ENCODE measurements around the gene ABTB1.

DNA sequence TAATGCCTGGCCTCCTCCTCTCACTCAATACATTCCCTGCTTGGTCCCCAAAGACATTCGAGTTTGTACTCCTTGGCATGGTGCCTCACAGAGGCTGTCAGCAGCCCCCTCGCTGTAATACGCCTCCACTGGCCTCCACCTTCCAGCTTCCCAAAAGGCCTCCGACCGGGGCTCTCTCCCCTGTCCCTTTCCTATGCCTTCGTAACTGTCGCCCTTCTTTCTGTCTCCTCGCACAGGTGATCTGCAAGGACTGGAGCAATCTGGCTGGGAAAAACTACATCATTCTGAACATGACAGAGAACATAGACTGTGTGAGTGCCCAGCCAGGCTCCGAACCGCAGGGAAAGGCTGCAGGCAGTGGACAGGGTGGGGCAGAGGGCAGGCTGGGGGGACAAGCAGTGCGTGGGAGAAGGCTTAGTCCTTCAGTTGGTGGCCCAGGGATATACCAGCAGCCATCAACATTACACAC, 10.7 kb upstream of the ABTB1 start:
- TF ChIP-seq, protein P1, sequence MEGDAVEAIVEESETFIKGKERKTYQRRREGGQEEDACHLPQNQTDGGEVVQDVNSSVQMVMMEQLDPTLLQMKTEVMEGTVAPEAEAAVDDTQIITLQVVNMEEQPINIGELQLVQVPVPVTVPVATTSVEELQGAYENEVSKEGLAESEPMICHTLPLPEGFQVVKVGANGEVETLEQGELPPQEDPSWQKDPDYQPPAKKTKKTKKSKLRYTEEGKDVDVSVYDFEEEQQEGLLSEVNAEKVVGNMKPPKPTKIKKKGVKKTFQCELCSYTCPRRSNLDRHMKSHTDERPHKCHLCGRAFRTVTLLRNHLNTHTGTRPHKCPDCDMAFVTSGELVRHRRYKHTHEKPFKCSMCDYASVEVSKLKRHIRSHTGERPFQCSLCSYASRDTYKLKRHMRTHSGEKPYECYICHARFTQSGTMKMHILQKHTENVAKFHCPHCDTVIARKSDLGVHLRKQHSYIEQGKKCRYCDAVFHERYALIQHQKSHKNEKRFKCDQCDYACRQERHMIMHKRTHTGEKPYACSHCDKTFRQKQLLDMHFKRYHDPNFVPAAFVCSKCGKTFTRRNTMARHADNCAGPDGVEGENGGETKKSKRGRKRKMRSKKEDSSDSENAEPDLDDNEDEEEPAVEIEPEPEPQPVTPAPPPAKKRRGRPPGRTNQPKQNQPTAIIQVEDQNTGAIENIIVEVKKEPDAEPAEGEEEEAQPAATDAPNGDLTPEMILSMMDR (IDR thresholded peaks at IDR 0.05; ENCODE audit: low read depth, low read length, missing input control) = no peak
- TF ChIP-seq YY1 (IDR thresholded peaks at IDR 0.05) (no peak), TAF1 (conservative IDR thresholded peaks at IDR 0.05) (no peak), GABPA (IDR thresholded peaks at IDR 0.05 in 1 of 2, conservative IDR thresholded peaks at IDR 0.05 in 1 of 2) (no peak), RAD21 (IDR thresholded peaks at IDR 0.05) (no peak), REST (IDR thresholded peaks at IDR 0.05) (no peak), FOXA1 (IDR thresholded peaks at IDR 0.05) (no peak)

Data from liver (tissue), 3 donors.